Osteoblast (primary cell): ENCODE measurements around the gene MRPL9. TPM values are rescaled to one million over a fixed set of nuclear protein-coding genes. Genes with fewer than 3 reads are reported as not detected.
"Not testable (repeated sequence)": the region's sequence is repeated elsewhere in the genome, so short reads cannot be mapped to it uniquely, and the experiment has no call there.

ENCODE experiments used
- DNase-seq: peaks from one replicate; pipeline ENCODE4 v3.0.0; 2011; ENCODE audit warnings: low spot score, mixed read lengths; ENCODE audit not compliant: insufficient read length; ENCODE audit errors: missing footprints
- H2AFZ ChIP-seq: 2 replicates; pipeline ENCODE4 v1.6.0; 2011; ENCODE audit warnings: mild to moderate bottlenecking, low read length
- H3K27ac ChIP-seq: 2 replicates; pipeline ENCODE4 v1.5.1; 2011; ENCODE audit warnings: mild to moderate bottlenecking, low read depth, low read length, moderate library complexity
- H3K27me3 ChIP-seq: 2 replicates; pipeline ENCODE4 v1.6.0; 2012; ENCODE audit warnings: mild to moderate bottlenecking, control low read depth, inconsistent platforms, low read length, moderate library complexity; ENCODE audit not compliant: insufficient read depth
- H3K36me3 ChIP-seq: 2 replicates; pipeline ENCODE4 v1.5.1; 2011; ENCODE audit warnings: mild to moderate bottlenecking, low read length, control low read depth, moderate library complexity; ENCODE audit not compliant: insufficient read depth
- H3K4me1 ChIP-seq: 2 replicates; pipeline ENCODE4 v1.5.1; 2011; ENCODE audit warnings: mild to moderate bottlenecking, low read length, control low read depth, moderate library complexity; ENCODE audit not compliant: insufficient read depth
- H3K4me2 ChIP-seq: 2 replicates; pipeline ENCODE4 v1.6.0; 2011; ENCODE audit warnings: mild to moderate bottlenecking, low read length; ENCODE audit not compliant: insufficient read depth
- H3K4me3 ChIP-seq: fragments of 200-600 bp; sonication (generic); 3 replicates; pipeline ENCODE4 v1.5.1; 2012; ENCODE audit warnings: mild to moderate bottlenecking, low read length, inconsistent platforms; ENCODE audit not compliant: insufficient read depth
- H3K79me2 ChIP-seq: 2 replicates; pipeline ENCODE4 v1.6.0; 2012; ENCODE audit warnings: mild to moderate bottlenecking, low read length, control low read depth, inconsistent platforms; ENCODE audit not compliant: insufficient read depth
- H3K9me3 ChIP-seq: 2 replicates; pipeline ENCODE4 v1.5.1; 2011; ENCODE audit warnings: low read depth, low read length, control low read depth
- H4K20me1 ChIP-seq: 2 replicates; pipeline ENCODE4 v1.6.0; 2012; ENCODE audit warnings: mild to moderate bottlenecking, low read length, control low read depth; ENCODE audit not compliant: insufficient read depth
- total RNA-seq: library from RNA; depleted of rRNA; stranded (reverse); fragments of >200 nt; gene quantifications from 2 replicates; pipeline ENCODE4 v1.2.3, GENCODE V29; 2012
- TF ChIP-seq, protein P1 (sequence below): IDR thresholded peaks from 2 replicates; pipeline ENCODE4 v1.5.1; 2011; ENCODE audit warnings: mild to moderate bottlenecking, low read depth, low read length, moderate library complexity; ENCODE audit errors: extremely low read depth

MRPL9 gene
- total RNA-seq, 1 donor = 73.8 TPM

DNA sequence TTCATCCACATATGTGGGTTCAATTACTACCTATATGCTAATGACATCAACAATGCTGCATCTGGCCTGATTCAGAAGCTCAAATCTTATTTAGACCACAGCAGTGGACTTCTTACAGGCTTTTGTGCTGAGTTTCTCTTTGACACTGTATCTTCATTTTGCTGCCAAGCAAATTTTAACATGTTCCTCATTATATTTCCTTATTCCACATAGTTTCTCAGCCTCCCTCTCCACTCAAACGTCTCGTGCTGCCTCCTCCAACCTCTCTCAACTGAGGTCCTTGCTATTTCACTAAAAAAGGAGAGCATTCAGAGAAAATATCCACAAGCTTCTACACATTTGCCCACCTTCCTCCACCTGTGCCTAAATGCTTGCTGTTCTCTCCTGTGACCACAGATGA, 20.5 kb upstream of the MRPL9 start:
- TF ChIP-seq, protein P1, sequence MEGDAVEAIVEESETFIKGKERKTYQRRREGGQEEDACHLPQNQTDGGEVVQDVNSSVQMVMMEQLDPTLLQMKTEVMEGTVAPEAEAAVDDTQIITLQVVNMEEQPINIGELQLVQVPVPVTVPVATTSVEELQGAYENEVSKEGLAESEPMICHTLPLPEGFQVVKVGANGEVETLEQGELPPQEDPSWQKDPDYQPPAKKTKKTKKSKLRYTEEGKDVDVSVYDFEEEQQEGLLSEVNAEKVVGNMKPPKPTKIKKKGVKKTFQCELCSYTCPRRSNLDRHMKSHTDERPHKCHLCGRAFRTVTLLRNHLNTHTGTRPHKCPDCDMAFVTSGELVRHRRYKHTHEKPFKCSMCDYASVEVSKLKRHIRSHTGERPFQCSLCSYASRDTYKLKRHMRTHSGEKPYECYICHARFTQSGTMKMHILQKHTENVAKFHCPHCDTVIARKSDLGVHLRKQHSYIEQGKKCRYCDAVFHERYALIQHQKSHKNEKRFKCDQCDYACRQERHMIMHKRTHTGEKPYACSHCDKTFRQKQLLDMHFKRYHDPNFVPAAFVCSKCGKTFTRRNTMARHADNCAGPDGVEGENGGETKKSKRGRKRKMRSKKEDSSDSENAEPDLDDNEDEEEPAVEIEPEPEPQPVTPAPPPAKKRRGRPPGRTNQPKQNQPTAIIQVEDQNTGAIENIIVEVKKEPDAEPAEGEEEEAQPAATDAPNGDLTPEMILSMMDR = no peak
- H3K4me3 ChIP-seq = no peak overlapping the region
- no peak for DNase-seq
- no peak overlapping the region for H2AFZ ChIP-seq
- H3K4me1 ChIP-seq = no peaks in the 10 kb centered on the region
- H3K36me3 ChIP-seq = no peaks in the 10 kb centered on the region
- H3K27ac ChIP-seq = no peak overlapping the region
- H3K79me2 ChIP-seq = no peaks in the 10 kb centered on the region
- peaks cover 11% of the 10 kb centered on the region for H3K27me3 ChIP-seq
- no peak overlapping the region for H3K4me2 ChIP-seq
- H3K9me3 ChIP-seq = no peaks in the 10 kb centered on the region
- no peaks in the 10 kb centered on the region for H4K20me1 ChIP-seq

DNA sequence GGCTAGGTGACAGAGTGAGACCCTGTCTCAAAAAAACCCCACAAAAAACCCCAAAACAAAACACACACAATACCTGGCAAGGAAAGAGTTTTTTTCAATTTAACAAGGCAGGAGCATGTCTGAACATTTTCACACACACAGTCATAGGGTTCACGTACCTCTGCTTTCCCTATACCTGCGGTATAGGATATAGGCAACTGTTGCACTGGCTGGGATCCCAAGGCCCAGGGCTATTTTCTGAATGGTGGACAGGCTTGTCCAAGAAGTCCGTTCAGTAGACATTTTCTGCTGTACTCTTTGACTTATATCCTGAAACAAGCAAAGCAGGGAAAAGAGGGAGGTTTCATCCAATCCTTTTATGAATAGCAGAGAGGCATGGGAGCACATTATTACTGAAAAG, 19.4 kb upstream of the MRPL9 start:
- H2AFZ ChIP-seq = no peak overlapping the region
- H3K79me2 ChIP-seq = no peaks in the 10 kb centered on the region
- no peaks in the 10 kb centered on the region for H3K36me3 ChIP-seq
- TF ChIP-seq, protein P1 = no peak
- no peak overlapping the region for H3K27ac ChIP-seq
- H3K4me2 ChIP-seq = no peak overlapping the region
- no peaks in the 10 kb centered on the region for H4K20me1 ChIP-seq
- H3K4me3 ChIP-seq = no peak overlapping the region
- no peak for DNase-seq
- no peaks in the 10 kb centered on the region for H3K4me1 ChIP-seq
- H3K27me3 ChIP-seq = peaks cover 11% of the 10 kb centered on the region
- H3K9me3 ChIP-seq = no peaks in the 10 kb centered on the region

DNA sequence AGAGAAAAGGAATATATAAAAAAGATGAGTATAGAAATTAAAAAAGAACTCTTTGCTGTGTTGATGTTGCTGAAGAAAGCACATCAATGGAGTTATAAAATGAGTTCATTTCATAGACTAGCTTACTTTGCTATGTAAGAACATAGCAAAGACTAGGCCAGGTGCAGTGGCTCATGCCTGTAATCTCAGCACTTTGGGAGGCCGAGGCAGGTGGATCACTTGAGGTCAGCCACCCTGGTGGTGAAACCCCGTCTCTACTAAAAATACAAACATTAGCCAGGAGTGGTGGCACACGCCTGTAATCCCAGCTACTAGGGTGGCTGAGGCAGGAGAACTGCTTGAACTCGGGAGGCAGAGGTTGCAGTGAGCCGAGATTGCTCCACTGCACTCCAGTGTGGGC, 18.7 kb upstream of the MRPL9 start:
- peaks cover 11% of the 10 kb centered on the region for H3K27me3 ChIP-seq
- not testable (repeated sequence) for H4K20me1 ChIP-seq, H3K4me3 ChIP-seq, H3K36me3 ChIP-seq, H3K9me3 ChIP-seq, H3K79me2 ChIP-seq, H2AFZ ChIP-seq, H3K27ac ChIP-seq, DNase-seq, H3K4me2 ChIP-seq, H3K4me1 ChIP-seq

DNA sequence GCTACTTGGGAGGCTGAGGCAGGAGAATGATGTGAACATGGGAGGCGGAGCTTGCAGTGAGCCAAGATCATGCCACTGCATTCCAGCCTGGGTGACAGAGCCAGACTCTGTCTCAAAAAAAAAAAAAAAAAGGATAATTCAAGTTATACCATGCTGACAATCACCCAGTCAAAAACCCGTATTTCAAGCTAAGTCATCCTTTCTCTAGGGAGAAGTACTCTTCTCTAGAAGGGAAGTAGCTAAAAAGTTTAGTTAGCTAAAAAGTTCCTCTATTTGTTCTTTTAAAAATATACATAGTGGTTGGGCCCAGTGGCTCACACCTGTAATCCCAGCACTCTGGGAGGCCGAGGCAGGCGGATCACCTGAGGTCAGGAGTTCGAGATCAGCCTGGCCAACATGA, 17.4 kb upstream of the MRPL9 start:
- H3K4me2 ChIP-seq, H4K20me1 ChIP-seq, H2AFZ ChIP-seq, H3K79me2 ChIP-seq, H3K4me3 ChIP-seq, H3K9me3 ChIP-seq, DNase-seq, H3K4me1 ChIP-seq, H3K36me3 ChIP-seq, H3K27me3 ChIP-seq, H3K27ac ChIP-seq: not testable (repeated sequence)

DNA sequence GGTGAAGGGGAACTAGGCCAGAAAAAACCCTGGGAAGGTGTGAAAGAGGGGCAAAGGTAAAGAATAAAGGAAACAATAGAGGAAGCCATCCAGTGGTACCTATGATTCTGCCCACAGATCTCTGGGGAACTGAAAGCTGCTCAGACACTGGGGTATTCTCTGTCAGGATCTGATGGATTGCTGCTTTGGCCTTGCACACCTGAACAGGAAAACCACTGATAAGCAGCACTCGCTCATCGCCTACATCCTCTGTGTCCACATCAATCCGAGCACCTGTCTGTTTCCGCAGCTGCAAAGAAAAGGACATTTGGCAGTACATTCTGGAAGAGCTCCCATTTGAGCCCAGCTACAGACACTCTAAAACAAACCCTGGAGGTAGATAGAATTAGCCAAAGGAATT, 16.6 kb upstream of the MRPL9 start:
- H3K4me1 ChIP-seq = no peaks in the 10 kb centered on the region
- no peaks in the 10 kb centered on the region for H3K79me2 ChIP-seq

More for the DNA sequence above, 16.6 kb upstream of the MRPL9 start:
- no peak for DNase-seq
- Histone ChIP-seq H3K36me3 (no peaks in the 10 kb centered on the region), H3K9me3 (no peaks in the 10 kb centered on the region), H3K4me2 (no peak overlapping the region), H3K27me3 (peaks cover 6% of the 10 kb centered on the region), H3K4me3 (no peak overlapping the region), H4K20me1 (no peaks in the 10 kb centered on the region), H2AFZ (no peak overlapping the region), H3K27ac (no peak overlapping the region)
- TF ChIP-seq, protein P1 = no peak
